CD4-positive, alpha-beta T cell treated with Interleukin-4 for 4 hours (primary cell): ENCODE data around the gene SMIM7.

Experiments used
- DNase-seq: peaks from one replicate; pipeline ENCODE4 v3.0.0-alpha.2; 2020

SMIM7 gene

GRCh38 chr19:16620018-16620417 is 39.9 kb downstream of the SMIM7 start:
- no peak for DNase-seq

GRCh38 chr19:16619457-16619856 is 40.5 kb downstream of the SMIM7 start:
- no peak for DNase-seq

- no peak for DNase-seq
Observed at GRCh38 chr19:16618248-16618647, 41.7 kb downstream of the SMIM7 start.

- DNase-seq: no peak
Observed at GRCh38 chr19:16615808-16616207, 44.1 kb downstream of the SMIM7 start.

GRCh38 chr19:16614941-16615340 is 45.0 kb downstream of the SMIM7 start:
- DNase-seq: no peak

- no peak for DNase-seq
Observed at GRCh38 chr19:16613841-16614240, 46.1 kb downstream of the SMIM7 start.

- no peak for DNase-seq
Observed at GRCh38 chr19:16612636-16613035, 47.3 kb downstream of the SMIM7 start.

GRCh38 chr19:16611121-16611520 is 48.8 kb downstream of the SMIM7 start:
- DNase-seq: no peak

GRCh38 chr19:16609511-16610200 is 50.3 kb downstream of the SMIM7 start:
- DNase-seq: no peak

- no peak for DNase-seq
Observed at GRCh38 chr19:16608290-16608739, 51.6 kb downstream of the SMIM7 start.

- no peak for DNase-seq
Observed at GRCh38 chr19:16607819-16608218, 52.1 kb downstream of the SMIM7 start.

GRCh38 chr19:16605553-16605994 is 54.4 kb downstream of the SMIM7 start:
- DNase-seq: no peak

GRCh38 chr19:16605115-16605514 is 54.8 kb downstream of the SMIM7 start:
- no peak for DNase-seq

GRCh38 chr19:16604615-16605014 is 55.3 kb downstream of the SMIM7 start:
- no peak for DNase-seq

- DNase-seq: no peak
Observed at GRCh38 chr19:16603090-16603489, 56.9 kb downstream of the SMIM7 start.

GRCh38 chr19:16601378-16602052 is 58.4 kb downstream of the SMIM7 start:
- DNase-seq: no peak

GRCh38 chr19:16600824-16601223 is 59.1 kb downstream of the SMIM7 start:
- DNase-seq: no peak

- no peak for DNase-seq
Observed at GRCh38 chr19:16599655-16600346, 60.1 kb downstream of the SMIM7 start.

GRCh38 chr19:16598848-16599247 is 61.1 kb downstream of the SMIM7 start:
- DNase-seq: no peak

GRCh38 chr19:16596399-16596798 is 63.5 kb downstream of the SMIM7 start:
- DNase-seq: no peak
